Stimulated activated CD8-positive, alpha-beta memory T cell treated with anti-CD3 and anti-CD28 coated beads, Interleukin-2, amount 100 ng/mL, for 48 hours (primary cell): ENCODE data around the gene CIB1.
"Not testable (repeated sequence)": the region's sequence is repeated elsewhere in the genome, so short reads cannot be mapped to it uniquely, and the experiment has no call there.

Source experiments
- DNase-seq, 2 donors: peaks; one replicate each; pipeline ENCODE4 v3.0.0-alpha.2; 2020; ENCODE audit warnings: low read depth in 2 of 2

CIB1 gene

DNA sequence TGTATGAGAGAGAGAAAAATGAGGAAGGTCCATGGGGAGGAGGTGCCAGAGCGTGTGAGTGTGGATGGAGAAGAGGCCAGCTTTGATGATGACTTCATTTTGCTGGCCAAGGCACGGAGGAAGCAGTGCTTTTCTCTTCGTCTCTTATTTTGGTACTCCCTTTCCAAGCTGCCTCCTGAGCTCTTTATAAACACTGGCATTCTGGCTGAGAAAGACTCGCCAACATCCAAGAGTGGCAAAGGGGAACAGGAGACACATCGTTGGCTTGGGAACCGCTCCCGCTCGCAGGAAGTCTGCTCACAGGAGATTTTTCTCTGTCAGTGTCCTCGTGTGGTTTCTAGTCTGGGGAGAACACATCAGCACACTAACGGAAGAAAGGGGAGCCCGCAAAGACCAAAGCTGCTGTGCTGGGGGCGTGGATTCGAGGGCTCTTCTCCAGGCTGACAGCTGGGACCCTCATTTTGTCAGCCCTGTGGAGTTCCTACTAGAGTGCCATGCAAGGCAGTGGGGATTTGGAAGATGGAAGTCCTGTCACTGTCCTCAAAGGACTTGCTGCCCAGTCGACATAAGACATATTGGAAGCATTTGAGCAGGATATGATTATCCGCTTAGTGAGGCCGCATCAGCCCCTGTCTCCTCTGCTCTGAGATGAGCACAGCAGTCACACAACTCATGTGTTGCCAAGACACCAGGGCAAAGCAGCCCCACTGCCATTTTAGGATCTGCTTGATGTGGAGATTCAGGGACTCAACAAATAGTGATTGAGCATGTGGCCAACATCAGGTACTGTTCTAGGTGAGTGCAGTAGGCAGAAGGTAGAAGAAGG is 40.6 kb downstream of the CIB1 start:
- no peak for DNase-seq

DNA sequence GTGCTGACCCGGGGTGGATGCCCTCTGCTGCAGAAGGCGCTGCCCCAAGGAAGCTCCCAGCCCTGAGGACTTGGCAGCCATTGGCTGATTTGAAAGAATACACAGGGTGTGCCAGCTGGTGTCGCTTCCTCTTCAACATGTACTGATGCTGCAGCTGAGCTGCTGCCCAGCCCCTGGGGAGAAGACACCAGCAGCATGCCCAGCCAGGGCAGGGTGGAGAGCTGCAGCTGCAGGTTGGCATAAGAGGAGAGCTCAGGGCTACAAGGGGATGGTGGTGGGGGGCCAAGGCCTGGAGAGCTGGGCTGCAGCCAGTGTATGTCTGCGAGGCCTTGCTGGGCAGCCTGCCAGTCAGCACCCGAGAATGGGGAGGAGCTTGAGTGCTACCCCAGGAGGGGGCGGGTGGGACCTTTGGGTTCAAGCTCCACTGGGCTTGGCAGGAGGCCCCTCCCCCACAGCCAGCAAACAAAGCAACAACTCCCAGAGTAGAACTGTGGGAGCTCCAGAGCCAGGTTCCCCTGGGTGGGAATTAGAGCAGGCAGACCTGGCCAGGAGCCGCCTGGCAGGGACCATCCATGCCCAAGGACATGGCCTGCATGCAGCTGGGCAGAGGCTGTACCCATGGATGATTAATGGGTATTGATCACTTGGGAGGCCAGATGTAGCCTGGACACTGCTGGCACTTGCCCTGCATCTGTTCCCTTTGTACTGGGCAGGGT is 41.8 kb downstream of the CIB1 start:
- DNase-seq = no peak

DNA sequence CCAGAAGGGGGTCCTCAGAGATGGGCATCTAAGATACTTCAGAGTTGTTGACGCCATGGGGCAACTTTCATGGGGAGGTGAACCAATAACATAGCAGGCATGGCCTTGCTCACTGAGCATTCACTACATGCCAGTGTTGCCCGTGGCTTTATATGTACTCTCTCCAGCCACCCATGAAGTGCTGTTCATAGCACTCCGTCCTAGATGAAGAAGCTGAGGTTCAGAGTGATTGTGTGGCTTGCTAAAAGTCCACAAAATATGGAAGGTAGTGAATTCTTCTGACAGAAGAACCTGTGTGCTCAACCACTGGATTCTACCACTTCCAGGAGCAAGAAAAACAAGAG is 42.4 kb downstream of the CIB1 start:
- no peak for DNase-seq

DNA sequence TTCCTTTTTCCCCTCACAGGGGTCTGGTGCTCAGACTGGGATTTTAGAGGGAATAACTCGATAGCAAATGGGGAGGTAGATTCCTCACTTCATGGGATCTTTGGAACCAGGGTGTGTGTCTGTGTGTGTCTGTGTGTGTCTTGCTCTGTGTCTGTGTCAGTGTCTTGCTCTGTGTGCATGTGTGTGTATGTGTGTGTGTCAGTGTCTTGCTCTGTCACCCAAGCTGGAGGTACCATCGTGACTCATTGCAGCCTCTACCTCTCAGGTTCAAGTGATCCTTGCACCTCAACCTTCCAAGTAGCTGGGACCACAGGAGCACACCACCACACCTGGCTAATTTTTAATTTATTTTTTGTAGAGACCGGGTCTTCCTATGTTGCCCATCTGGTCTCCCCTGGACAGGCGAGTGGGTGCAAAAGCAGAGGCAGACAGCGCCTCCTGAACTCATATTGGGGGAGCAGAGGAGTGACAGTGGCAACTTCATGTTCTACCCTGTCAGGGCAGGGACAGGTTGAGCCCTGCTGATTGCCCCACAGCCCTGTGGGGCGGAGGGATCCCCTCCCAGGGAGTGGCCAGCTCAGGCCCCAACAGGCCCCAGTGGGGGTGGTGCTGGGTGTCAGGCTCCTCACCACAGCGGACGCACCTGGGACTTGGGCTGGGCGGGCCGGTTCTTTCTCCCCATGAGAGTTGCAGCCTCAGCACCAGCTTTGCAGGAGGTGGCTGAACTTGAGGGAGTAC is 43.0 kb downstream of the CIB1 start:
- no peak for DNase-seq

DNA sequence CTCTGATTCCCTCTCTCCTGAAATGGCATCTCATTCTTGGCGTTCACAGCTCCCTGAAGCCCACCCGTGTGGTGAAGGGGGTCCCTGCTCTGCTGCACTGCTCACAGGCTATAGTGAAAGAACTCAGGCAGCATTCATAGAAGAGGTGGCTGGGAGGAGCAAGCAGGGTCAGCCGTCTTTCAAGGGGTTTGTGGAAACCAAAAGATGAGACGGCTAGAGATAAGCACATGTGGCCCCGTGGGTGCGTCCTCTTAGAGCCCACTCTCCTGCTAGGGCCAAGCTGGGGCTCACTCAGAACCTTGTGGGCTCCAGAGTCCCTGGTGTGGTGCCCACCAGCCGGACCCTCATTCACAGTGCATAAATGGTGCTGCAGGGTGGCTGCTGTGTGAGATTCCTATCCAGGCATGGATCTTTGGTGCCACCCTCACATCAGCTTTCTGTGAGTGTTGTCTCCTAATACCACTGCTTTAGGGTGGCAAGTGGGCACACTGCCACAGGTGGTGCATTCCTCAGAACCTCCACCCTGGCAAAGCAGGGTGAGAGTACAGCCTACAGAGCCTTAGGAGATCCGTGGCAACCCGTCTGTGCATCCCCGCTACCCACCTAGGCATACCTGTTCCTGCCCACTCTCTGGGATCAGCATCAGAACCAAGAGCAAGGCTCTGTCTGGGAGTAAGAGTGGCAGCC is 43.8 kb downstream of the CIB1 start:
- DNase-seq = no peak

DNA sequence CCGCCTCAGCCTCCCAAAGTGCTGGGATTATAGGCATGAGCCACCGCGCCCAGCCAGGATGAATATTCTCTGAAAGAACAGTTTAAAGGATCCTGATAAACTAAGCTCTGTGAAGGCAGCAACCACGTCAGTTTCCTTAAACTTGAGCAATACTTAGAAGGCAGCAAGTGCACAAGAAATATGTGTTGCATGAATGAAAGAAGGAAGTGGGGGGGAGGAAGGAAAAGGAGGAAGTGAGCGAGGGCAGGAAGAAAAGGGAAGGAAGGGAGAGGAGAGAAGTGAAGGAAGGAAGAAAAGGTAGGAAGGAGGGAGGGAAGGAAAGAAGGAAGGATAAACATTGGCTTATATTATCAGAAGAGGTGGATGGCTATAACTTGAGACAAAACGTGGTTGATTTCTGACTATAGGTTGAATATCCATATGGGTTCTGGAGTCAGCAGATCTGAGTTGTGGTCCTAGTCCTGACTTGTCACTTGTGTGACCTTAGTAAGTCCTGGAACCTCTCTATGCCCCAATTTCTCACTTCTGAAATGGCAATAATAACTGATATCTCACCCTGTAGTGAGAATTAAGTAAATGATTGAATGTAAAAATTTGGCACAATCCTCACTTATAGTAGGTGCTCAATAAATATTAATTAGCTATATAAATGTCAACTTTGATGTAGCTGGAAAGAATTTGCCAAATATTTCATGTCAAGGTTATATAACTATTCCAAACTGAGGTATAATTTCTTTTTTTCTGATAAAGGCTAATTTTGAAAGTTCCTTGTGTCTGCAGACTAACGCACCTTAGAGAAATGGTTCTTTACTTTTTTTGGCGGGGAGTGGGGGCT is 44.6 kb downstream of the CIB1 start:
- DNase-seq = no peak

DNA sequence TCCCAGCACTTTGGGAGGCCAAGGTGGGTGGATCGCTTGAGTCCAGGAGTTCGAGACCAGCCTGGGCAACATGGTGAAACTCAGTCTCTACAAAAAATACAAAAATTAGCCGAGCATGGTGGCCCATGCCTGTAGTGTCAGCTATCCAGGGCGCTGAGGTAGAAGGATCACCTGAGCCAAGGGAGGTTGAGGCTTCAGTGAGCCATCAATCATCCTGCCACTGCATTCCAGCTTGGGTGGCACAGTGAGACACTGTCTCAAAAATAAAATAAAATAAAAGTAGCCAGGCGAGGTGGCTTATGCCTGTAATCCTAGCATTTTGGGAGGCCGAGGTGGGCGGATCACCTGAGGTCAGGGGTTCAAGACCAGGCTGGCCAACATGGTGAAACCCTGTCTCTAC is 45.7 kb downstream of the CIB1 start:
- DNase-seq = not testable (repeated sequence)

DNA sequence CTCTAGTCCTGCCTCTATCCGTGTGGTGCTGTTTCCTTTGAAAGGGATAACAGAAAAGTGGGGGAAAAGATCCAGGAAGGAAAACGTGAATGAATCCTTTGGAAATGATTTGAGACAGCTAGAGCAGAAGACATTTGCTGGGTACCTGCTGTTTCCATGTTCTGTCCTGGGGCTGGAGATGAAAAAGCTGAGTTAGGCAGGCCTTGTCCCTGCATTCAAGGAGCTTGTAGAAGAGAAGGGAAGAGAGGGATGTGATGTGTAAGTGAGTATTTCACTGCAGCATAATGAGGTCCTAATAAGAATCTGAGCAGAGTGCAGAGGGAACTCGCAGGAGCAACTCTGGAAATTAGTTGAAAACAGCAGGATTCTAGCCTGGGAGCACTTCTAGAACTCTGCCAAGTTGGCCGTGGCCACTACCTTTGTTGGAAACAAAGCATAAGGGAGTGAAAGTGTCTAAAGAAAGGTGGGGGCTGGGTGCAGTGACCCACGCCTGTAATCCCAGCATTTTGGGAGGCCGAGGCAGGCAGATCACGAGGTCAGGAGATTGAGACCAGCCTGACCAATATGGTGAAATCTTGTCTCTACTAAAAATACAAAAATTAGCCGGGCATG is 46.4 kb downstream of the CIB1 start:
- DNase-seq = no peak

DNA sequence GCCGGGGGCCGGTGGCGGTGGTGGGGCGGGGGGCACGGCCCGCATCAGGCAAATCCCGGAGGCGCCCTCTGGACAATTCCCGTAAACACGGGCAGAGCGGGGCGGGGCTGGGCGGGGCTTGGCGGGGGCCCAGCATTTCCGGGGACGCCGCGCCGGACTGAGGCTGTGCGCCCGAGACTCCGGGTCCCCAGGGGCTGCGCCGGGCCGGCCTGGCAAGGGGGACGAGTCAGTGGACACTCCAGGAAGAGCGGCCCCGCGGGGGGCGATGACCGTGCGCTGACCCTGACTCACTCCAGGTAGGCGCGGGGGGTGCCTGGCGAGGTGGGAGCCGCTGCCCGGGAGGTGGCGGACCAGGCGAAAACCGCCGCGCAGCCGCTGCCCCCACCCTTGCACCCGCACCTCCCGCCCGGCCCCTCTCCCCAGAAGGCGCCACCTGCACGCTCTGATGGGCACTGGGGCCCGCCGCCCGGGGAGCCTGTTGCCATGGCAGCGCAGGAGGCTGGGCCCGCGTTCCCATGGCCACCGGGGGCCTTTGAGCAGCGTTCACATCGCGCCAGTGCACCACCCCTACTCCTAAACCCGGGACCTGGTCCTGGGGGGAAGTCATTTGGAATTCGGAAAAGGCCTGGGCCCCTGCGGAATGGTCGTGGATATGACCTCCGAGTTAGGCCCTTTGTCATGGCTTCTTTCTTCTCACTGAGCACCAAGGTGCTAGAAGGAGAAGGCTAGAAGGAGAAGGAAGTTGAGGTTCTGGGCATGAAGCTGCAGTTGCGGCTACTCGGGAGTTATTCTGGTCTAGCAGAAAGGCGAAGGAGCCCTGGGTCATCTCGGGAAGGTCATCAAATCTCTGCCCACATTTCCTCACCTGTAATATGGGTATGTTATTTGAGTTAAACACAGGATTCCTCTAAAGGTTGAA is 48.7 kb downstream of the CIB1 start:
- peak in 1 of 2 donors; percentile 35 for DNase-seq

DNA sequence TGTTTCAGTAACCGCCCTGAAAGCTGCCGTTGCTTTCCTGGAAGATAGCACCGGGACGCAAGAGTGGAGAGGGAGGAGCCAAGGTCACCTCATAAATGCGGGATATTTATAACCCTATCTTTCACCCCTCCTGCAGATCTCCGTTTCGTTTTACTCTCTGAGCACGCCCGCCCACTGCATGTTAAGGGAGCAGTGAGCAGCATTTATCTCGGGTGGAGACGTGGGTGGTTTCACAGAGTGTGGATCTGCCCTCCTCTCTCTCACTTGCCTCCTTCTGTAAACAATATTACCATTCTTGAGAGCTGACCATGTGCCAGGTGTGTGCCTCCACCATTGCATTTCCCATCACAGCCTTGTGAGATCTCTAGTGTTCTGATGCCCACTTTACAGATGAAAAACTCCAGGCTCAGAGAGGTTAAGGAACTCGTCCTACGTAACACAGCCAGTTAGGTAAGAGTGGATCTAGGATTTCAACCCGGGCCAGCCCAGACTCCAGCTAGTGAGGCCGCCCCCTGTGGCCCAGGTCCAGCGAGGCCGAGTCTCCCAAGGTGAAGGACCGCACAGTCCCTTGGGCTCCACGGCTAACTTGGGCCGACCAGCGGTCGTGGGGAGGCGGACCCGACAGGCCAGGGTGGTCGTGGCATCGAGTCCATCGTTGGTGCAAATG is 49.5 kb downstream of the CIB1 start:
- no peak for DNase-seq

DNA sequence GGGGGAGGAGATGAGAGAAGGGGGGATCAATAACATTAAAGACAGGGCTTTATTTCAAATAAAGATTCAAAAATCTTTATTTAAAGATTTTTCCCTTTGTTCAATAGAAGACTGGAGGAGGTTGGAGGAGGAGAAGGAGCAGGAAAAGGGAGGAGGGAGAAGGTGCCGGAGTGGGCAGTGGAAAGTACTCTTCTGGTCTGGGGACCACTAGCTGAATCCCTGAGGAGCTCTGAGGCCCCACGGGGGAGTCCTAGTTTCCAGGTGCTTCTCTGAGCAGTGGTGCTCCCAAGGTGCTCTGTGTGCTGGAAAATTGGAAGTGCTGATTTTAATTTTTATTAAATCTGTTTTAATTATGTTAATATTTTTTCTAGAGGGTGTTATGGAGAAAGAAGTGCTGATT is 52.0 kb downstream of the CIB1 start:
- DNase-seq = no peak
